Sigmoid colon (tissue), 4 donors: ENCODE measurements around the gene PRTN3.

Experiments
- CTCF ChIP-seq, 4 experiments: fragments of 450-650 bp in 3 of 4; fragments of 200-600 bp in 1 of 4; IDR thresholded peaks; one replicate each; pipeline ENCODE4 v1.5.1; 2016 to 2019; ENCODE audit warnings: antibody characterized with exemption in 4 of 4, mild to moderate bottlenecking in 3 of 4, moderate library complexity in 2 of 4
- EP300 ChIP-seq, 4 donors: sonication (generic); formaldehyde crosslinking; IDR thresholded peaks; one replicate each; pipeline ENCODE4 v1.6.1; 2017; ENCODE audit warnings: antibody characterized with exemption in 4 of 4
- POLR2A ChIP-seq, 2 donors: fragments of 450-650 bp; IDR thresholded peaks; one replicate each; pipeline ENCODE4 v1.6.1; 2016; ENCODE audit warnings: antibody characterized with exemption in 2 of 2, mild to moderate bottlenecking in 2 of 2, moderate library complexity in 2 of 2
- POLR2AphosphoS5 ChIP-seq, 4 donors: sonication (generic); formaldehyde crosslinking; IDR thresholded peaks; one replicate each; pipeline ENCODE4 v1.6.1; 2017; ENCODE audit warnings: antibody characterized with exemption in 4 of 4

GRCh38 chr19:876089-876488 is 35.3 kb downstream of the PRTN3 start:
- TF ChIP-seq CTCF (IDR thresholded peaks at IDR 0.05) (no peak), EP300 (IDR thresholded peaks at IDR 0.05) (no peak), POLR2A (IDR thresholded peaks at IDR 0.05) (no peak), POLR2AphosphoS5 (IDR thresholded peaks at IDR 0.05) (no peak)
